ENCODE data around the gene IVL.

The IVL gene

GRCh38 chr1:152899027-152899426 is 9.3 kb upstream of the IVL start:
- H3K9me3 ChIP-seq (ENCODE audit: insufficient read depth, low read depth, low read length): no peaks in the 10 kb centered on the region
- no peaks in the 10 kb centered on the region for H3K9me2 ChIP-seq (replicated peaks; ENCODE audit: low read depth, low read length)
- H3K4me1 ChIP-seq (ENCODE audit: insufficient read depth, low read length, poor library complexity, severe bottlenecking): no peaks in the 10 kb centered on the region
- H4K20me1 ChIP-seq (ENCODE audit: insufficient read depth, low read length, poor library complexity, severe bottlenecking): no peaks in the 10 kb centered on the region
- no peak overlapping the region for H3K4me3 ChIP-seq (ENCODE audit: low read length, poor library complexity, severe bottlenecking)
- no peaks in the 10 kb centered on the region for H3F3A ChIP-seq (ENCODE audit: low read depth)
- no peak for TF ChIP-seq CTCF (conservative IDR thresholded peaks at IDR 0.05; ENCODE audit: low read length)
- no peak for TF ChIP-seq EZH2phosphoT487 (IDR thresholded peaks at IDR 0.05; ENCODE audit: borderline replicate concordance)
- H3K4me2 ChIP-seq (ENCODE audit: low read depth, low read length, poor library complexity, severe bottlenecking): no peak overlapping the region
- no peak overlapping the region for H3K9ac ChIP-seq (ENCODE audit: low read depth, low read length, poor library complexity, severe bottlenecking)
- no peaks in the 10 kb centered on the region for H3K27me3 ChIP-seq (ENCODE audit: insufficient read depth, low read length, poor library complexity, severe bottlenecking)
- H2AFZ ChIP-seq (ENCODE audit: low read length): no peak overlapping the region
- H3K79me2 ChIP-seq (ENCODE audit: insufficient read depth, low read length): no peaks in the 10 kb centered on the region
- no peaks in the 10 kb centered on the region for H3K36me3 ChIP-seq (ENCODE audit: insufficient read depth, low read length)

- H3K4me3 ChIP-seq (ENCODE audit: low read length, poor library complexity, severe bottlenecking): no peak overlapping the region
- no peak overlapping the region for H3K4me2 ChIP-seq (ENCODE audit: low read depth, low read length, poor library complexity, severe bottlenecking)
- H3K36me3 ChIP-seq (ENCODE audit: insufficient read depth, low read length): no peaks in the 10 kb centered on the region
- H3K9ac ChIP-seq (ENCODE audit: low read depth, low read length, poor library complexity, severe bottlenecking): no peak overlapping the region
- no peaks in the 10 kb centered on the region for H3F3A ChIP-seq (ENCODE audit: low read depth)
- H3K9me2 ChIP-seq (replicated peaks; ENCODE audit: low read depth, low read length): no peaks in the 10 kb centered on the region
- H2AFZ ChIP-seq (ENCODE audit: low read length): no peak overlapping the region
- H3K79me2 ChIP-seq (ENCODE audit: insufficient read depth, low read length): no peaks in the 10 kb centered on the region
- no peaks in the 10 kb centered on the region for H3K9me3 ChIP-seq (ENCODE audit: insufficient read depth, low read depth, low read length)
- no peaks in the 10 kb centered on the region for H4K20me1 ChIP-seq (ENCODE audit: insufficient read depth, low read length, poor library complexity, severe bottlenecking)
- H3K27me3 ChIP-seq (ENCODE audit: insufficient read depth, low read length, poor library complexity, severe bottlenecking): no peaks in the 10 kb centered on the region
- no peaks in the 10 kb centered on the region for H3K4me1 ChIP-seq (ENCODE audit: insufficient read depth, low read length, poor library complexity, severe bottlenecking)
- TF ChIP-seq EZH2phosphoT487 (IDR thresholded peaks at IDR 0.05; ENCODE audit: borderline replicate concordance) (no peak), CTCF (conservative IDR thresholded peaks at IDR 0.05; ENCODE audit: low read length) (no peak)
Observed at GRCh38 chr1:152899883-152900282, 8.5 kb upstream of the IVL start.

GRCh38 chr1:152901631-152902030 is 6.7 kb upstream of the IVL start:
- Histone ChIP-seq H3K4me3 (ENCODE audit: low read length, poor library complexity, severe bottlenecking) (no peak overlapping the region), H3K36me3 (ENCODE audit: insufficient read depth, low read length) (no peaks in the 10 kb centered on the region), H2AFZ (ENCODE audit: low read length) (no peak overlapping the region), H3K79me2 (ENCODE audit: insufficient read depth, low read length) (no peaks in the 10 kb centered on the region), H3K4me1 (ENCODE audit: insufficient read depth, low read length, poor library complexity, severe bottlenecking) (no peaks in the 10 kb centered on the region), H3K9me2 (replicated peaks; ENCODE audit: low read depth, low read length) (no peaks in the 10 kb centered on the region), H3K9ac (ENCODE audit: low read depth, low read length, poor library complexity, severe bottlenecking) (no peak overlapping the region), H3K9me3 (ENCODE audit: insufficient read depth, low read depth, low read length) (no peaks in the 10 kb centered on the region), H3K4me2 (ENCODE audit: low read depth, low read length, poor library complexity, severe bottlenecking) (no peak overlapping the region), H3F3A (ENCODE audit: low read depth) (no peaks in the 10 kb centered on the region), H4K20me1 (ENCODE audit: insufficient read depth, low read length, poor library complexity, severe bottlenecking) (no peaks in the 10 kb centered on the region), H3K27me3 (ENCODE audit: insufficient read depth, low read length, poor library complexity, severe bottlenecking) (no peaks in the 10 kb centered on the region)
- TF ChIP-seq EZH2phosphoT487 (IDR thresholded peaks at IDR 0.05; ENCODE audit: borderline replicate concordance) (no peak), CTCF (conservative IDR thresholded peaks at IDR 0.05; ENCODE audit: low read length) (no peak)
